ENCODE measurements around the gene HDHD2.

GRCh38 chr18:47110492-47111274 is 39.6 kb downstream of the HDHD2 start:
- TF ChIP-seq GATA2 (IDR thresholded peaks at IDR 0.05; ENCODE audit: low read depth, low read length) (no peak), GATA3 (IDR thresholded peaks at IDR 0.05; ENCODE audit: low read depth, low read length) (no peak)

Data from SH-SY5Y (cell line).